AG10803 (cell line): Measurements from ENCODE around the gene MRPL27.

Experiments used
- DNase-seq: peaks from one replicate; pipeline ENCODE4 v3.0.0; 2010; ENCODE audit warnings: low read depth
- H3K4me3 ChIP-seq: 2 replicates; pipeline ENCODE4 v1.5.1; 2011; ENCODE audit warnings: mild to moderate bottlenecking, low read length, control low read depth
- TF ChIP-seq, protein P1 (sequence below): conservative IDR thresholded peaks from 2 replicates; pipeline ENCODE4 v1.5.1; 2011; ENCODE audit warnings: mild to moderate bottlenecking, low read length, control low read depth, inconsistent platforms

MRPL27 gene

DNA sequence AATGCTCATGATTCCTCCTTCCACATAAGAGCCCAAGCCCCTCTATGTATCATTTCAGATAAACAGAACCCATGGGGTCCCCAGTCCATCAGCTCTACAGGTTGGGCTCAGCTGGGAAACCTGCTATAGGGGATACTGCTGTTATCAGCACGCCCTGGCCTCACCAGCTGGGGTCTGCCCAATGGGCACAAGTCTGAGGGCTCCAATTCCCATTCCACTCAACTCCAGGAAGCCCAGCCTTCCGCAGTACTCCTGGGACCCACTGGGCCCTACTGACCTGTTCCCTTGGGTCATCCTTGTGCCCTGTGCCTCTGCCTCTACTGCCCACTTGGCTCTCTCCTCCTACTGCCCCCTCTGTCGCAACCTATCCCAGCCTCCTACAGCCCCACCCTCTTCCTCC lies 43.3 kb downstream of the MRPL27 start:
- DNase-seq, result no peak
- TF ChIP-seq, protein P1, sequence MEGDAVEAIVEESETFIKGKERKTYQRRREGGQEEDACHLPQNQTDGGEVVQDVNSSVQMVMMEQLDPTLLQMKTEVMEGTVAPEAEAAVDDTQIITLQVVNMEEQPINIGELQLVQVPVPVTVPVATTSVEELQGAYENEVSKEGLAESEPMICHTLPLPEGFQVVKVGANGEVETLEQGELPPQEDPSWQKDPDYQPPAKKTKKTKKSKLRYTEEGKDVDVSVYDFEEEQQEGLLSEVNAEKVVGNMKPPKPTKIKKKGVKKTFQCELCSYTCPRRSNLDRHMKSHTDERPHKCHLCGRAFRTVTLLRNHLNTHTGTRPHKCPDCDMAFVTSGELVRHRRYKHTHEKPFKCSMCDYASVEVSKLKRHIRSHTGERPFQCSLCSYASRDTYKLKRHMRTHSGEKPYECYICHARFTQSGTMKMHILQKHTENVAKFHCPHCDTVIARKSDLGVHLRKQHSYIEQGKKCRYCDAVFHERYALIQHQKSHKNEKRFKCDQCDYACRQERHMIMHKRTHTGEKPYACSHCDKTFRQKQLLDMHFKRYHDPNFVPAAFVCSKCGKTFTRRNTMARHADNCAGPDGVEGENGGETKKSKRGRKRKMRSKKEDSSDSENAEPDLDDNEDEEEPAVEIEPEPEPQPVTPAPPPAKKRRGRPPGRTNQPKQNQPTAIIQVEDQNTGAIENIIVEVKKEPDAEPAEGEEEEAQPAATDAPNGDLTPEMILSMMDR, result no peak
- no peak overlapping the region for H3K4me3 ChIP-seq

DNA sequence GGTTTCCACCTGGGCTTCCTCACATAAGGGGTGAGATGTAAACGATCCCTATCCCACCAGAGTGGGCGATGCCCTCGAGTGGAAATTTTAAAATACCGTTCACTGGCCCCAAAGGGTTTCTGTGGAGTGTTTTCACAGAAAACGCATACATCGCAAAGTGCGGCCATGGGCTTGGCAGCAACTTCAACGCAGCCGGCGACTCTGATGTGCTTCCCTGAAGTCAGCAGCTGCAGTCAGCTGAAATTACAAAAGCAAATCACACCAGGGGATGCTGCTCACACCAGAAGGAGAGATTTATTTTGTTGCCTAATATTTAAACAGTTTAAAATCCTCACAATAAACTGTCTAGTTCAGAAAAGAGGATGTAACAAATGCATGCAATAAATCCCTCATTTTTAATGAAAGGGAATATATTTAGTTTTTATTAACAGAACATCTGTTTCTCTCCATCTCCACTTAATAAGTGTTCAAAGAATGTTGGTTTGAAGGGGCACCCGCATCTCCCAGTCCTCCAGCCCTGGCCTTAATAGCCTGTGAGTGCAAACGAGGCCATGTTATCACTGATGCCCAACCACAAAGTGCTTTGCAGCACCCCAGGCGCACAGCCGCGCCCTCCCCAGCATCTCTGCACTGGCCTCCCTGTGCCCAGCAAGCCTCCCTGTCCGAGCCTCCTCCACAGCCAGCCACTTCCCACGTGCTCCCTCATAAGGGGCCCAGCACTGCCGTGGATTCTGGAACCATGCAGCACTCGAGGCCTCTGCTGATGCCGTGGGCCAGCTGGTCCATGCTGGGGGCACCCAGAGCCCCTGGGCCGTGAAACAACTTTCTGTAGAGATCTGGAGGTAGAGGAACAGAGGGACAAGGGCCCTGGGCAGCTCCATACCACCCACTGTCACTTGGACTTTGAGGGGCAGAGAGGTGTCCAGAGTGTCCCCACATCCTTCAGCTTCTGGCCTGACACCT lies 44.3 kb downstream of the MRPL27 start:
- no peak overlapping the region for H3K4me3 ChIP-seq
- TF ChIP-seq, protein P1, result no peak
- DNase-seq, result no peak

DNA sequence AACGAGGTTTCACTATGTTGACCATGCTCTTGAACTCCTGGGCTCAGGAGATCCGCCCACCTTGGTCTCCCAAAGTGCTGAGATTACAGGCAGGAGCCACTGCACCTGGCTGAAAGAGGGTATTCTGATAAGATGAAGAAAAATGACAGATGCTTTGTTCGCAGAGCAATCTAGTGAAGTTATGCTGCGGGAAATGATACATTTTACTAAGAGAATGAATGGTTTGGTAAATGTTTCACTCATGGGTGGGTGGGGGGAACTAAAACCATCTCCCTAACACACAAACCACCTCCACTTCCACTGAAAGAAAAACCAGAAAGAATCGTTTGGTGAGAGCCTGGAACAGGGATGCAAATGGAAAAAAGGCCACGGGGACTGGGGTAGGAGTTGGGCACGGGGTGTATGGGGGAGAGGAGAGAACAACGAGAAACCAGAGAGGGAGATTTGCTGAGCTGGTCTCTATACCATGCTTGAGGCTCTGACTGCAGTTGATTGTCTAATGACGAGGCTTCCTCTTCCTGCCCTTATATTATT lies 46.1 kb downstream of the MRPL27 start:
- TF ChIP-seq, protein P1, result no peak
- no peak overlapping the region for H3K4me3 ChIP-seq
- no peak for DNase-seq

DNA sequence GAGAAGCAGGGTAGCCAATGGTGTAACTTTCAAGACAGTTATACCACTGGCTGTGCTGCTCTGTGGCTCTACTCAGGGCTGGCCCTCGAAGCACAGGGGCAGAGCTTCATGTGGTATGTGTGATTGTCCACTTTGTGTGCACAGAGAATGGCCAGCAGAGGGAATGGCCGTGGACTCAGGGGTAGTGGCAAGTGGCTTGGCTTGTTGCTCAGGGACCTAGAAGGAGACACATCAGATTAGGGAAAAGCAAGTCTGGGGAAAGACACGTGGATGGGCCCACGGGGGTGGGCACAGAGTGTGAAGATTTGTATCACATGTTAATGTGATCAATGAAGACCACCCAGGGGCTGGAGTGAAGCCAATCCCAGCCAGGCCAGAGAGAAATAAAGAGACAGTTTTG lies 47.1 kb downstream of the MRPL27 start:
- no peak for DNase-seq
- H3K4me3 ChIP-seq, result no peak overlapping the region
- TF ChIP-seq, protein P1, result no peak

DNA sequence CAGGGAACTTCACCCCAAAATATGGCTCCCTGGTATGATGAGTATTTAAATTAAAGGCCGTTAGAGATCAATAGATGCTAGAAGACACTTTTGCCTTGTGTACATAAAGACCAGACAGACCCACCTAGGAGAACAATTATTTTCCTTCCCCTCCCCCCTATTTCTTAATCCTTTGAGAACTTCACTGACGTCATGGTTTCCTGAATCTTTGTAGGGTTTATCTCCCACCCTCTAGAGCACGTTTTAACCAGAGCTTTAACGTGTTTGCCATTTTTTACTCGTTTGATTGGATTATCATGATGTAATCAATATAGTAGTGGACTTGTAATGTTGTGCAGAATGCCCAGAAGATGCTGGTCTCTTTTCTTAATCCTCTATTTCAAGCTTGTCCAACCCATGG lies 49.9 kb downstream of the MRPL27 start:
- no peak for DNase-seq
- TF ChIP-seq, protein P1, result no peak
- no peak overlapping the region for H3K4me3 ChIP-seq

DNA sequence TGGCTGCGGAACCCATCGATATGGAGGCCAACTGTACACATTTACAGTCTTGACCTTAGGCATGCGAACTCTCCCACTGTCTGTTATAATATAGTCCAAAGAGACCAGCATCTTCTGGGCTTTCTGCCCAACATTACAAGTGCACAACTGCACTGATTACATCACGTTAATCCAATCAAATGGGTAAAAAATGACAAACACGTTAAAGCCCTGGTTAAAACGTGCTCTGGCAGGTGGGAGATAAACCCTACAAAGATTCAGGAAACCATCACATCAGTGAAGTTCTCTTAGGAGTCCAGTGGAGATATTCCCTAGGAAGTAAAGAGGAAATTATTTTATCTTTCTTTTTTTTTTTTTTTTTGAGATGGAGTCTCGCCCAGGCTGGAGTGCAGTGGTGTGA lies 50.7 kb downstream of the MRPL27 start:
- DNase-seq, result no peak
- no peak overlapping the region for H3K4me3 ChIP-seq
- TF ChIP-seq, protein P1, result no peak
